CD4-positive, alpha-beta T cell treated with Interleukin-6 at 100 ng/mL for 8 hours (primary cell): Measurements from ENCODE around the gene ATP8B3.
A peak's percentile ranks its signal among the peaks of the same experiment; 100 is the strongest.

Experiments
- DNase-seq: peaks from one replicate; pipeline ENCODE4 v3.0.0-alpha.2; 2020; ENCODE audit warnings: mixed read lengths, low spot score

ATP8B3 gene

DNA sequence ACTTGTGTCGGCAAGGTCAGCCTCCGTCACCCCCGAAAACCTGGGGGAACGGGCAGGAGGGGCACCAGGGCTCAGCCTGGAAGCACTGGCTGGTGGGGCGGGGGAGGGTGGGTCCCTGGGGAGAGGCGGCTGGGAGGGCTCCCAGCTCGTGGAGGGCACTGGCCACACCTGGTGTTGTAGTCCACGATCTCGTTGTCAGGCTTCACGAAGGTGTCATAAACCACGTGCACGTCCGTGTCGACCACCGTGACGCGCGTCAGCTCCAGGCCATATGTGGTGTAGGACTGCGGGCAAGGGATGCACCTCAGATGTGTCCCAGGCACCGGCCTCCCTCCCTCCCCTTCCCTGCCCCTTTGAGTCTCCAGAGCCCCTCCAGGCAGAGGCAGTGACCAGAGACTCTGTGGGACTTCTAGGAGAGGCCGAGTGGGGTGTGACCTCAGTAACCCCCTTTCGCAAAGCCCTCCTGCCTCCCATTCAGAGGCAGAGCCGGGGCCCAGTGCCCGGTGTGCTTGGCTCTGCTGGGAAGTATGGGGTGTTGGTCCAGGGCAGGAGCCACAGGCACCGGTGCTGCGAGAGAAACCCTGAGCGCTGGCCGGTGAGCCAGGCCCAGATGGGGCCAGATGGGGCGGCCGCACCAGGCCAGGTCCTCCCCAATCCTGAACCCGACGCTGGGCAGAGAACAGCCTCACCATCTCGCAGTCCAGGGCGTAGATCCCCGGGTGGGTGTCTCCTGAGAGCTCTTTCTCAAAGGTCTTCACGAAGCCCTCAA is 4.6 kb upstream of the ATP8B3 start:
- DNase-seq, result no peak

DNA sequence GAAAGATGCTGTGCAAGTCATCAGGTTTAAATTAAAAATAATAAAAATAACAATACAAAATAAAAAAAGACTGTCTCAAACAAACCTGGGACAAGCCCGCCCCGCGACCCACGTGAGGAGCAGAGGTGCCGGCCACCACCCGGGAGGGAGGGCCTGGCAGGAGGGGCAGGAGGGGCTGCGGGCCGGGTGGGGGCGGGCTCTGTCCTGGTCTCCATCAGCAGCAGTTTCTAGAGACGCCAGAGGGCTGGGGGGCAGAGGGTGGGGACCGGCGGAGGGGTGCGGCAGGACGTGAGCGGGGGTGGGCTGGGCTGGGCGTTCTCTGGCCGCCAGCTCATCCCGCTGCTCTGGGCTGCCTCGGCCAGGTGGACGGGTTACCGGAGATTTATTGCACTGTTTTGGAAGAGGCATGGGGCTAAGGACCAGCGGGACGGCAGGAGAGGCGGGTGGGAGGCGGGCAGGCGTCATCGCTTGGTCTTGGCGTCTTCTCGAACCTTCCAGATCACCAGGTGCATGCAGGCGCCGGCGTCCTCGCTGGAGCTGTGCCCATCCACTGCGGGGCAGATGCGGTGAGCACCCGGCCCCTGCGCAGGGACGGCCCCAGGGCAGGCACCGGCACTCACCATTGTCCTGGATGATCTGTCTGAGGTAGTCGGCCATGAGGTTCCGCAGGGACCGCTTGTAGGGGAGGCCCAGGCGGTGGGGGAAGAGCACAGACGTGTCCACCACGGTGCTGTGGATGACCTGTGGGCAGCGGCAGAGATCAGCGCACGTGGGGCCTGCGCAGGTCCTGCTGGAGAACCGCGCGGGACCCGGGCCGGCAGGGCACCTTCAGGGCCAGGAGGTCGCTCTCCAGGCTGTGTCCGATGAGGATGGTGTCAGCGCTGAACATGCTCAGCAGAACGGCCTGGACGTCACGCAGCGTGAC is 3.8 kb upstream of the ATP8B3 start:
- no peak for DNase-seq

DNA sequence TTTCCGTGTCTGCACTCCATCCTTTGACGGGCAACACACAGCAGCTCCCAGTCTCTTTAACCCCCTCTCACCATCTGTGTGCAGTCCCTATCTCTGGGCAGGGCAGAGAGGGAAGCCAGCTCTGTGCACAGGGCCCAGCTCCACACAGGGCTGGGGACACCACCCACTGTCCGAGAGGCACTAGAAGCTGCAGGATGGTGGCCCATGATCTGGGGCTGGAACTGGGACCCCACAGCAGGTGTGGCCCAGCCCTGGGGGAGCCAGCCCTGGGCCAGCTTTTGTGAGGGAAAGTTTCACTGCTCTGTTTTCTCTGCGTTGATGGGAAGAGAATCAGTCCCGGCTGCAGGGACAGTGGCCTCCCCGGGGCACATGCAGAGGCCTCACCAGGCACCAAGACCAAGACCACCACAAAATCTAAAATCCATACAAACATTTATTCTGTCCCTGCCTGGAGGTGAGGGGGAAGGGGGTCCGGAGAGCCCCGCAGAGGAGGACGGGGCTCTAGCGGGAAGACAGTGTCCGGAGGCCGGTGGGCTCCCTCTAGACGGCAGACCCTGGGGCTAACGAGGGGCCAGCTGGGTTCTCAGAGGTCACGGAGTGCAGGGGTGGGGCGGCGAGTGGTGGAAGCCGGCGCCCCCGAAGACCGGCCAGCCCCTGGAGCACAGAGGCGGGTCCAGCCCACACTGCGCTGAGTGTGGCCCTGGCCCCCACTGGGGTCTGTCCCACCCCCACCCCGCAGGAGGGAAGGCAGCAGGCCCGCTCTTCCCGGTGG is 2.9 kb upstream of the ATP8B3 start:
- no peak for DNase-seq

DNA sequence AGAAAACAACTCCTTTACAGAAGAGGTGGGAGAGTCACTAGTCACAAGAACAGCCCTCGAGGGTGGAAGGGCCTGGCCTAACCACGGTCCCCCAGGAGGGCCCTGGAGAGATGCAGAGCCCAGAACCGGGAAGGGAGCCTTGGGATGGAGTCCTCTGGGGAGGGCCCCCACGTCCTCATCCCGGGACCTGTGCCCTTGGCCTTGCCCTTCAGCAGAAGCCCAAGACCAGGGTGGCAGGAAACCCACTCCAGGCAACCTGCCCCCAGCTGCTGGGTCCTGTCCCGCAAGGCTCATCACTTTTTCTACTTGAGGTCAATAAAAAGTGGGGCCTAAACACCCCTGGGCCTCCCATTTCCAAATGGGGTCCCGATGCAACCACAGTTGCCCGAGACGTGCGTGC is 2.3 kb upstream of the ATP8B3 start:
- DNase-seq, result no peak

DNA sequence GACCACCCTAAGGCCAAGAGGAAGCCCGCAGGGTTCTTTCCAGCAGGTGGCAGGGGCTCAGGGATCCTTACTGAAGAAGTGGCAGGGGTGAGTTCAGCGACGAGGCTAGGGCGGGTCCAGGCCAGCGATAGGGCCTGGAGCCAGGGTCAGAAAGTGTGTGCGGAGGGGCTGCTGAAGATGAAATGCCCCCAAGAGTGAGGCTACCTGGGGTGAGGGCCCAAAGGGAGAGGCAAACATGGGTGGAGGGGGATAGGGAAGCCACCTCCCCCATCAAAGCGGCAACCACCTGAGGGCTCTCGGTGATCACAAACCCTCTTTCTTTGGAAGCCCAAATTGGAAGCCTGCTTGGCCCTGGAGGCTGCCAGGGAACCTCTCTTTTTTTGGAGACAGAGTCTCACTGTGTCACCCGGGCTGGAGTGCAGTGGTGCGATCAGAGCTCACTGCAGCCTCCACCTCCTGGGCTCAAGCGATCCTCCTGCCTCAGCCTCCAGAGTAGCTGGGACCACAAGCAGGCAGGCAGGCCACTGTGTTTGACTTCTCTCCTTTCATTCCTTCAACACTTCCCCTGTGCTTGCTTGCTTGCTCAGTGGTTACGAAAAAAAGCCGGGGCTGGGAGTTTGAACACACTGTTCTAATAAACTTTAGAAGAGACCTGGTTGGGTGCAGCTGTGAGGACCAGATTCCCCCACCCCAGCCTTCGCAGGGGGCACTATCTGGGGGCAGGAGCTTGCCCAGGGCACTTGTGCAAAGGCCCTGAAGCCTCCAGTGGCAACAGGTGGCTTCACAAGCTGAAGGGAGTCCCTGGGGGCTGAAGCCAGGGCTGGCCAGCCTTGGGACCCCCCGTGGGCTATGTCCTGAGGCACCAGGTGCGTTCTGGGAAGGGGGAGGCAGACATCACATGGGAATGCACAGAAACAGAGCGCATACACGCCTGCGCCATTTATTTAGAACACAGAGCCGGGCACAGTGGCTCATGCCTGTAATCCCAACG is 1.4 kb upstream of the ATP8B3 start:
- DNase-seq, result no peak

DNA sequence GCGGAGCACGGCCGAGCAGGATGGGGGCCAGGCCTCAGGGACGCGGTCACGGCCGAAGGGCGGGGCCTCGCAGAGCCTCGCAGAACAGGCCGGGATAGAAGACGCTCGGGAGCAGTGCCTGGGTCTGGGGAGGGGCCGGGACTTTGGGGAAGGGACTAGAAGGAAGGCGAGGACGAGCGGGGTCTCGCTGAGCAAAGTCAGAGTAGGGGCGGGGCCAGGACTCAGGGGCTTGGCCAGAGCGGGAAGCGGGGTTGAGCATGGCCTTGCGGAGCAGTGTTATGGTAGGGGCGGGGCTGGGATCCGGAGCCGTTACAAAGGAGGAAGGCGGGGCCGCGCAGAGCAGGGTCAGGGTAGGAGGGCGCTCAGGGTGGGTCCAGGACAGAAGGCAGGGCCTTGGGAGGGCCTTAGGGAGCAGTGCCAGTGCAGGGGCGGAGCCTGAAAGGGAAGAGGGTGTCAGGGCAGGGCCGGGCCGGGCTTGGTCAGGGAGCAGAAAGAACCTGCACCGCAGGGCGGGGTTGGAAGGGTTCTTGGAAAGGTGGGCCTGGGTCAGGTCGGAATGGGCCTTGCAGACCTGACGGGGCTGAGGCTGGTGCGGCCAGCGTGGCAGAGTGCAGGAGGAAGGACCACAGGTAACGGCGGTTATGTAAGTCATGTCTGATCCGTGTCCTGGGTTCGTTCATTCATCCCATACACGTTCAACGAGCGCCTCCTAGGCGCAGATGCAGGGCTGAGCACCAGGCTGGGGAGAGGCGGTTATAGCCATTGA is 533 bp upstream of the ATP8B3 start:
- DNase-seq, result peak; percentile 90

DNA sequence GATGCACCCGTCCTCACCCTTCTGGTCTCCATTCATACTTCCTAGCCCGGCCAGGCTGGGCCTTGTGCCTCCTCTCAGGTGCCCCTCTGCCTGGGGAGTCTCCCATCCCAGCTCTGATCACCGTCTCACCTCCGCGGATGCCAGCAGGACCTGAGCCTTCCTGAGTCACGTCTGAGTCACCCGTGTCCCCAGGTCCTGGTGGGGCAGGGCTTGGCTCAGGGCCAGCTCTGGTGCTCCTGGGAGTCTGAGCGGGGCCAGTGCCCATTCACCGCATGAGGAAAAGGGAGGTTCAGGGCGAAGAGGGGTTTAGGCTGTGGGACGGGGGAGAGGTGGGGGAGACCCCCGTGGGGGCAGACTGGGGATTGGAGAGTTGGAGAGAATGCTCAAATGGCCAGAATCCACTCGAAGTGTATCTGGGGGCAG is 593 bp downstream of the ATP8B3 start:
- peak; percentile 47 for DNase-seq

DNA sequence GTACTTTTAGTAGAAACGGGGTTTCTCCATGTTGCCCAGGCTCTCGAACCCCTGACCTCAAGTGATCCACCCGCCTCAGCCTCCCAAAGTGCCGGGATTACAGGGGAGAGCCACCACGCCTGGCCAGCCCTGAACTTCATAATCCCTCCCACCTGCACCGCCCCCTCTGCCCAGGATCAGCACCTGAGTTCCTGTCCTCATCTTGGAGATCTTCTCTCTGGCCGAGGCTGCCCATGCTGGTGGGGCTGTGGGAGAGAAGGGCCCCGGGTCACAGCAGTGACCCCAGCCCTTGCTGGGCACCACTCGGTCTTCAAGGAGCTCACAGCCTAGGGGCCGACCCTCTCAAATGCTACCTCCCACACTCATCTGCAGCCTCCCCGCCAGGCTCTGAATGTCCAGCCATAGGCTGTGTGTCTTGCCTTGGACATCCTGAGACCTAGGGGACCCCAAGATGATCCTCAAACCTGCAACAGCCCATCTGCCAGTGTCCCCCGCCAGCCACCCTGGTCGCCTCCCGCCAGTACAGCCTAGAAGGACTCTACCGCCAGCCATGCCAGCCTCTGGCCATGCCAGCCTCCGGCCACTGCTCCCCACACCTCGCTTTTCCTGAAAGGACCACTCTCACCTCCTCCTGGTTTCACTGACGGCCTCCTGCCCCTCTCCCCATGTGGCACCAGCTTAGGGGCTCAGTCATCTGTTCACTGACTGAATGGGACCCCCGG is 1.5 kb downstream of the ATP8B3 start:
- DNase-seq, result no peak

- DNase-seq, result no peak
These were observed 2.4 kb downstream of the ATP8B3 start for GRCh38 chr19:1809678-1810077.

DNA sequence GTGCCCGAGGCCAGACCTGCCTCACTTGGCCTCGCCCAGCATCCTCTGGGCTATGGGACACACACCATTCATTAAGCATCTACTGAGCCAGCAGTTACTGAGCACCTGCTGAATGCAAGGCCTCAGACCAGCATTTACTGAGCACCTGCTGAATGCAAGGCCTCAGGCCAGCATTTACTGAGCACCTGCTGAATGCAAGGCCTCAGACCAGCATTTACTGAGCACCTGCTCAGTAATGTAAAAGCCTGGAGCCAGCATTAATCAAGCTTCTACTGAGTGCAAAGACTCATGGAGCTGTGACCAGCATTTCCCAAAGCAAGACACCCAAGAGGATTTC is 3.7 kb downstream of the ATP8B3 start:
- DNase-seq, result no peak

DNA sequence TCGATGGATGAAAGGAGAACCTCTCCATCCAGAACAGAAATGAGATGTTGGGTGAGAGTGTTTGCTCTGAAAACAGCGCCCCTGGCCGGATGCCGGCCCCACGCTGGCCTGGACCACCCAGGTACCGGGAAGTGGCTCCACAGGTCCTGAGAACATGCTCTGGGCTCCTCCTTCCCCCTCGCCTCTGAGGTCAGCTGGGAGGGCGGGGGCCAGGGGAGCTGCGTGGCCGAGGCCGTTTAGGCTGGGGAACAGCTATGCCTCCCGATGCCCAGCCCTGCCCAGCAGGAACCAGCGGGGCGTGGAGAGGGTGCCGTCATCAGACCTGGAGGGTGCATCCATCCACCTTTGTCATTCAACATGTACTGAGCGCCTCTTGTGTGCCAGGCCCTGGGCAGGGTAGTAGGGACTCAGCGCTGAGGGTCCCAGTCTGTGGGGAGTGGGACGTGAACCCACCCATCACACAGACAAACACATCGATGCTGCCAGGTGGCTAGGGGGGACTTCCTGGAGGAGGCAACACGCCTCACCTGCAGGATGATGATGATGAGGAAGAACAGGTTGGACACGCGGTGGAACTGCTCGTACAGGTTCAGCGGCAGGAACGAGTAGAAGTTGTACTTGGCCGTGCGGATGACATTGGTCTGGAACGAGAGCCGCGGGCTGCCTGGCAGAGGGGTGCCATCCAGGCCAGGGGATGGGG is 4.2 kb downstream of the ATP8B3 start:
- no peak for DNase-seq

GRCh38 chr19:1807030-1807694 is 4.9 kb downstream of the ATP8B3 start:
- DNase-seq, result no peak

DNA sequence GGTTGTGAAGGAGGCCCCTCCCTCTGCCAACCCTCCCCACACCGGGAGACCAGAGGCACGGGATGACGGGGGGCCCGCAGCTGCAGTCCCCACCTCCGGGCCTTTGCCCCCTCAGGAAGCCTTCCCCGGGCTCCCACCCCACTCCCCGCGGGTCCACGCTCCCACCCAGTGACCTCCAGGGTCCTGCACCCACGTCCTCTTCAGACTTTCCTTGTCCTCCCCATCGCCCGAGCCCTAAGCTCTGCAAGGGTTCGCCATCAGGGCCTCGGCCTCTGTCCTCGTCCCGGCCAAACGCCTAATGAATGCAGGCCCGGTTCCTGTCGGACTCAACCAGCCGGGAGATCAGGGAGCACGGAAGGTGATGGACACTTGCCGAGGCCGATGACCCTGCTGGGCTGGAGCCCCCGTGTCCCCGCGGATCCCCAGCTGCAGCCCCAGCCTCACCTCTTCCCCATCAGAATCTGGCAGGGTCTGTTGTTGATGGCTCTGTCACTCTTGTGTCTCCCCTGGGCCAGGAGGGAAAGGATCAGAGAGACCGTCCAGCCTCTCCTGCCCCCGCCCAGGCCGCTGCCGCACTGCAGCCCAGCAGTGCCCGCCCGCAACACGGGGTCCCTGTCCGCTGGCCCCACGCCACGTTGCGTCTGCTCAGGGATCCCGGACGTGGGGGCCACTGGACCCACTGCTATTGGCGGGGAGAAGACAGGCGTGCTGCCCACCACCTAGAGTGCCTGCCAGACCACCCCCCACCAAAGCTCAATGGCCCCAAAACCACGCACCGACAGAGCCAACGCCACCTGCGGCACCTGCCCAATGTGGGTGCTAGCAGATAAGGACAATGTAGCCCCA is 5.7 kb downstream of the ATP8B3 start:
- no peak for DNase-seq

GRCh38 chr19:1805401-1806183 is 6.5 kb downstream of the ATP8B3 start:
- DNase-seq, result no peak

DNA sequence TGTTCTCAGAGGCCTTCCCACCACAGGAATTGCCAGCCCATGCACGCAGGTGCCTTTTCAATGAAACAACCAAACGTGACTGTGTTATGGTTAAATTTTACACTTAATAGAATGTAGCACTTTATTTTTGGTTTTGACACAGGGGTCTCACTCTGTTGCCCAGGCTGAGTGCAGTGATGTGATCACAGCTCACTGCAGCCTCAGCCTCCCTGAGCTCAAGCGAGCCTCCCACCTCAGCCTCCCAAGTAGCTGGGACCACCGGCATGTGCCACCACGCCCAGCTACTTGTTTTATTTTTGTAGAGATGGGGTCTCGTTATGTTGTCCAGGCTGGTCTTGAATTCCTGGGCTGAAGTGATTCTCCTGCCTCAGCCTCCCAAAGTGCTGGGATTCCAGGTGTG is 7.2 kb downstream of the ATP8B3 start:
- no peak for DNase-seq

GRCh38 chr19:1799695-1800342 is 12.3 kb downstream of the ATP8B3 start:
- no peak for DNase-seq
